HG03575 (cell line): ENCODE results near the gene SUSD2.
"Not testable (repeated sequence)": the region's sequence is repeated elsewhere in the genome, so short reads cannot be mapped to it uniquely, and the experiment has no call there.

Experiments used
- ATAC-seq: cut with Tn5 transposase; IDR thresholded peaks from one replicate; pipeline ENCODE4 v1.9.1; 2021; ENCODE audit not compliant: unreplicated experiment, insufficient number of reproducible peaks, low FRiP score; ENCODE audit errors: extremely low read depth

Gene SUSD2

GRCh38 chr22:24185501-24186351 lies 4.4 kb downstream of the SUSD2 start:
- ATAC-seq: no peak

DNA sequence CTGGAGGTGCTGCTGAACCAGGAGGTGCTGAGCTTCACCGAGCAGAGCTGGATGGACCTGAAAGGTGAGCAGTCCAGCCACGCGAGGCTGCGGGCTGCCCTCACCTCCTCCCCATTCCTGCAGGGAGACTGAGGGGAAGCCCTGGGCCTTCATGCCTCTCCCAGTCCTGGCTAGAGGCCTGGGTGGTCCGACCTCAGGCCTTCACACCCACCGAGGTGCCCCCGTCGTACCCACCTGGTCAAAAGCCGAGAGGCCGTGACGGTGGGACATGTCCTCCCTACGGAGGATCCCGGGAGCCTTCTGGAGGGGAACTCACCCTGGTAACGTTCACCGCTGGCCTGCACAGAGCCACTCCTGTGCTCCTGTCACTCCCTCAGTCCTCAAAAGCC lies 5.1 kb downstream of the SUSD2 start:
- ATAC-seq: no peak

DNA sequence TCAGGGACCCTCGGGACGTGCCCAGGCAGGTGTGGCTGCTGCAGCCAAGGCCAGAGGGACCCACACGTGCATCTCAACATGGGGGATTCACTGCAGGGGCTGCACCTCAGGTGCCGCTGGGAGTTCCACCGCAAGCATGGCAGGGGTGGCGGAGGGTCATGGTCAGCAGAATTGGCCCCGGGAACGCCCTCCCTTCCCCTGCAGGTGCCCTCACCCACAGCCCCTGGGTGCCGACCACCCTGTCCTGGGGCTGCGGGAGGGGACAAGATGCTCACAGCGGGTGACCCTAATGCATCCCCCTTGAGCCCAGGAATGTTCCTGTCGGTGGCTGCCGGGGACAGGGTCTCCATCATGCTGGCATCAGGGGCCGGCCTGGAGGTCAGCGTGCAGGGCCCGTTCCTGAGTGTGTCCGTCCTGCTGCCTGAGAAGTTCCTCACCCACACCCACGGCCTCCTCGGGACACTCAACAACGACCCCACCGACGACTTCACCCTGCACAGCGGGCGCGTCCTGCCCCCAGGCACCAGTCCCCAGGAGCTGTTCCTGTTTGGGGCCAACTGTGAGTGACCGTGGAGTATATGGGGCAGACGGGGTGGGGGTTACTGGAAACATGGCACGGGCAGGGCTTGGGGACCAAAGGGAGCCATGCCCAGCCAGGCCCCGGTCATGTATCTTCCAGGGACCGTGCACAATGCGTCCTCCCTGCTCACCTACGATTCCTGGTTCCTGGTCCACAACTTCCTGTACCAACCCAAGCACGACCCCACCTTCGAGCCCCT lies 5.8 kb downstream of the SUSD2 start:
- no peak for ATAC-seq

GRCh38 chr22:24187731-24188644 lies 6.7 kb downstream of the SUSD2 start:
- no peak for ATAC-seq

DNA sequence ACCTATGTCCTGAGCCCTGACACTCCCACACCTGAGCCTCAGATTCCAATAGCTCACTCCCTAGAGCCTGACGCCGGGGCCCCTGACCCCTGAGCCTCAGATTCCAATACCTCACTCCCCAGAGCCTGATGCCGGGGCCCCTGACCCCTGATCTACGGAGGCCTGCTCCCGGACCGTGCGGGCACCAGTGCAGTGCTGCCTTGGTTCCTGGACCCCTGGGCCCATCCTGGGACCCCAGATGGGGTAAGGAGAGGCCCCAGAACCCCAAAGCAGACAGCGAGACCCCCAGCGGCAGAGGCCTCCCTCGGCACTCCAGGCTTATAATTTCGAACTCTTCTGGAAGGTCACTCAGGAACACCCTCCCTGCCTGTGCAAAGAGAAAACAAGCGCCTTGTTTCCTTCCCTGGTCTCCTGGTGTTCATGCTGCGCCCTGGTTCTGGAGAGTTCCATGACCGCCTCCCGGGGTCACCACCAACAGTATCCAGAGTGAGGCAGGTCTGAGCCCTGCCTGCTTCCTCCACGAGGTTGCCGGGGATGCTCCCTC lies 7.5 kb downstream of the SUSD2 start:
- ATAC-seq: no peak

DNA sequence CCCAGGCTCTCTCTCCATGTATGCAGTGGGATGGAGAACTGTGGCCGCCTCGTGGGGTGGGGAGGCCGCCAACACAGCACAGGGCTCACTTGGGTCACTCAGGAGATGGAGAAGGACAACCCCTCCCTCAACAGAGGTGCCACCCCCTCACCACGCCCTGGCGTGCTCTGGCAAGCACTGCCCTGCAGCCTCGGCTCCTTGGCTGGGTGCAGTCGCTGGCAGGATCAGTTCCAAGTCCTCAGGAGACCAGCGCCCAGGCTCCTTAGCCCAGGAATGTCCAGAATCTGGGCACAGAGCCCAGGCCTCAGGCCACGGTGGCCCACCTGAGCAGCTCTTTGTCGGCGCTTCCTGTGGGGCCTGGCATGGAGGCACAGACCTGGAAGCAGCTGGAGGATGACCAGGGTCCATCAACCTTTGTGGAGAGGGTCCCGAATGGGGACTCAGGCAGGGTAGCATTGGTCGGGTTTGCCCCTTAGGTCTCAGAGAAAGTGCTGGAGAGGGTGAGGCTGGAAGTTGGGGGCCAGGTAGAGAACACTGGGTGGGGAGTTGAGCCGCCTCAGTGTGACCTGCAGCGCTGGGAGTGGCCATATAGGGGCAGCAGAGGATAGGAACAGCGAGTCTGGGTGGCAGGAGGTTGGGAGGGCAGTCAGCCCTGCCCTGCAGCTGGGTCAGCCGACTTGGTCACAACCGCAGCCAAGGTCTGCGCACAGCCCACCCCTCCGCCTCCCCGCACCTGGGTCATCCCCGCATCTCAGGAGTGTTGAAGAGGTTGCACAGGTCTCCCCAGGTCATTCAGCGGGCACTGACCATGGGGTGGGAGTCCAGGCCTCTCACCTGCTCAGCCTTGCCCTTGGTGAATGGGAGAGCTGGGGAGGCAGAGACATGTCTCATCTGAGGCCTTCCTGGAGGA lies 8.2 kb downstream of the SUSD2 start:
- no peak for ATAC-seq

- no peak for ATAC-seq
These were observed 8.9 kb downstream of the SUSD2 start for GRCh38 chr22:24190159-24190540.

DNA sequence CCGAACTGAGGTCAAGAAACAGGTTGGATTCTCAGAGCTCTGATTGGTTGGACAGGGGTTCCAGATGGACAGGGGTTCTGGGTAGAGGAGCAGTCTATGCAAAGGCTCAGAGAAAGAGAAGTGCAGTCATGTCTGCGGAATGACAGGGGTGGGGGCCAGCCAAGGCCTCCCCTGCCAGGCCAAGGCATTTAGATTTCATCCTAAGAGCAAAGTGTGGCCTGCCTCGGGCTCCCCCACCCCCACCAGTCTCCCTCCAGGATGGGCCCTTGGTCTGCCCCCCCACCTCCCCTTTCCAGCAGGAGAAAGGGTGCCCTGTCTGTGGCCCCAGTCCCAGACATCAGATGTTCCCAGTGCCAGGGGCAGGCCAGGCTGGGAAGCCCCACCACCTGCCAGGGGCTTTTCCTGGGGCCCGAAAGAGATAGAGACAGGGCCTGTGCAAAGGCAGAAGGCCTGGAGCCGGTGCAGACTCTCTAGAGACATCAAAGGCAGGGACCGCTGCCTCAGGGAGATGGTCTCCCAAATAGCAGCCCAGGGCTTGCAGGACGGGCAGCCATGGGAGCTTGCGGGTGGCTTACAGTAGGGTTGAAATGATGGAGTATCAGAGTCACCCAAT lies 9.4 kb downstream of the SUSD2 start:
- no peak for ATAC-seq

DNA sequence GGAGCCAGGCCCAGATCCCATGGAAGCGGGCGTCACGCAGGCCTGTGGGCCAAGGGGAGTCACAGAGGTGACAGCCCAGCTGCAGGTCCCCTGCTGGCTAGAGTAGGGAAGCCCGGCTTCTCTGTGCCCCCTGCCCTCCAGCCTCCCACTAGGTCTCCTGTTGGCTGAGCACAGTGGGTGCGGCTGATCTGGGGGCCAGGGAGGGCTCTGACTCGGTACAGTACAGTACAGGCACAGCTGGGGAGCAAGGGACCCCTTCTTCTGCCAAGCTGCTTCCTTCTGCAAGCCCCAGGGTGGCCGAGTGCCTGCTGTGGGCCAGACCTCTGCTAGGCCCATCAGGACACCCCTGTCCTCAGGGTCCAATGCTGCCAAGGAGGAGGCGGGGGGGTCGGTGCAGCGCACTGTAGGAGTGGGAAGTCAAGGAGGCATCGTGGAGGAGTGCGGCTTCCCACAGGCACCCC lies 10.1 kb downstream of the SUSD2 start:
- ATAC-seq: no peak

GRCh38 chr22:24191893-24192292 lies 10.6 kb downstream of the SUSD2 start:
- no peak for ATAC-seq

GRCh38 chr22:24198682-24199052 lies 17.4 kb downstream of the SUSD2 start:
- ATAC-seq: no peak

DNA sequence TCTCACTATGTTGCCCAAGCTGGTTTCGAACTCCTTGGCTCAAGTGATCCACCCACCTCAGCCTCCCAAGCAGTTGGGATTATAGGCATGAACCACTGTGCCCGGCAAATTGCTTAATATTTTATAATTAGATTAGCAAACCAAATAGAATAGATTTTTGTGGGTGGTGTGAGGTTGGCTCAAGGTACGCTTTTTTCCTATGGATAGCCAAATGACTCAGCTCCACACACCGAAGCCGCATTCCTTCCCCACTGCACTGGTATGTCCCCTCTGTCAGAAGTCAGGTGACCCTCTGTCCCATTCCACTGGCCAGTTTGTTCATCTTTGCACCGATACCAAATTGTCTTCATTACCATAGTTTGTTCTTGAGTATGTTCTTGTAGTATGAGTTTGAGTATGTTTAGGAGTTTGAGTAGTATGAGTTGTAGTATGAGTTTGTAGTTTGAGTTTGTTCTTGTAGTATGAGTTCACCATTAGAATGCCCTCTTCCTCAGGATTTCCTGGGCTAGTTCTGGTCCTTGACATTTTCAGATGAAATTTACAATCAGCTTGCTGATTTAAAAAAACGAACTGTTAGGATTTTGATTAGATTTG lies 19.4 kb downstream of the SUSD2 start:
- ATAC-seq: no peak

GRCh38 chr22:24201681-24202614 lies 20.7 kb downstream of the SUSD2 start:
- no peak for ATAC-seq

- not testable (repeated sequence) for ATAC-seq
These were observed 22.6 kb downstream of the SUSD2 start for GRCh38 chr22:24203856-24204255.

DNA sequence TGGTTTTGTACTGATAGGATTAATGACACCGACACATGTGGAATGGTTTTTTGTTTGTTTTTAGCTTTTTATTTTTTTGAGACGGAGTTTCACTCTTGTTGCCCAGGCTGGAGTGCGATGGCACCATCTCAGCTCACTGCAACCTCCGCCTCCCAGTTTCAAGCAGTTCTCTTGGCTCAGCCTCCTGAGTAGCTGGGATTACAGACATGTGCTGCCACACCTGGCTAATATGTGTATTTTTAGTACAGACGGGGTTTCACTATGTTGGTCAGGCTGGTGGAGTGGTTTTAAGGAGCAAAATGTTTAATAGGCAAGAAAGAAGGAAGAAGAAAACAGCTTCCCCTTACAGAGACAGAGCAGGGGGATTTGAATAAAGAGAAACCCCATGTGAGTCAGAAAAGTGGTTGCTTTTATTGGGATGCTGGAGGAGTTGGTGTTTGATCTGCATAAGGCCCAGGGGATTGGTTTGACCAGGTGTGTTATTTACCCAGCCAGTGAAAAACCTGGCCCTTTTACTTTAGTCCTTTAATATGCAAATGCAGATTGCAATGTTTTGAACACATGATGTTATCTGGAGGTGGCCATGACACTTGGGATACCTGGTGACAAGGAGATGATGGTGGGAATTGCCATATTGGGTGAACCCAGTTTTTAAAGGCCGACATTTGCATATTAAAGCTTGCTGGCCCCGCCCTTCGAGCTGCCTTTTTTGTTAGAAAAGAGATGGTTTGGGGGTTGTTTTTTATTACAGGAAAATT lies 24.3 kb downstream of the SUSD2 start:
- ATAC-seq: no peak
